HepG2 (cell line): ENCODE measurements around the gene PTGDS. TPM values are rescaled to one million over a fixed set of nuclear protein-coding genes. Genes with fewer than 3 reads are reported as not detected.

Source experiments
- ELF4 ChIP-seq: sonication (generic); formaldehyde crosslinking; IDR thresholded peaks from 2 replicates; pipeline ENCODE4 v1.5.0; 2020; ENCODE audit warnings: missing genetic modification reagents, mild to moderate bottlenecking, moderate library complexity, borderline replicate concordance
- EP300 ChIP-seq, 3 experiments: sonication (generic) in 1 of 3; formaldehyde crosslinking in 1 of 3; IDR thresholded peaks; 2 replicates each; pipeline versions ENCODE4 v1.5.1 to v1.6.1; 2011 to 2020; ENCODE audit warnings: low read depth in 2 of 3, low read length in 2 of 3, borderline replicate concordance in 1 of 3, improper control_type of control experiment in 1 of 3, mild to moderate bottlenecking in 1 of 3, missing genetic modification reagents in 1 of 3, moderate library complexity in 1 of 3
- HNF4A ChIP-seq: sonication (generic); formaldehyde crosslinking; IDR thresholded peaks from 2 replicates; pipeline ENCODE4 v1.4.0; 2020; ENCODE audit warnings: missing genetic modification reagents
- JUND ChIP-seq: sonication (generic); formaldehyde crosslinking; IDR thresholded peaks from 2 replicates; pipeline ENCODE4 v1.8.0; 2022; ENCODE audit warnings: mild to moderate bottlenecking, missing genetic modification reagents
- MEIS2 ChIP-seq: sonication (generic); formaldehyde crosslinking; IDR thresholded peaks from 2 replicates; pipeline ENCODE4 v1.9.0; 2021; ENCODE audit warnings: mild to moderate bottlenecking, missing genetic modification reagents
- NFYC ChIP-seq: IDR thresholded peaks from 2 replicates; pipeline ENCODE4 v1.6.1; 2016; ENCODE audit warnings: missing genetic modification reagents, missing compliant biosample characterization
- TARDBP ChIP-seq: sonication (generic); formaldehyde crosslinking; IDR thresholded peaks from 2 replicates; pipeline ENCODE4 v1.8.0; 2022; ENCODE audit warnings: mild to moderate bottlenecking, missing genetic modification reagents
- TBX3 ChIP-seq: fragments of 450-650 bp; IDR thresholded peaks from 2 replicates; pipeline ENCODE4 v1.6.1; 2017; ENCODE audit warnings: antibody characterized with exemption, mild to moderate bottlenecking, inconsistent platforms, borderline replicate concordance
- TMF1 ChIP-seq: sonication (generic); formaldehyde crosslinking; IDR thresholded peaks from 2 replicates; pipeline ENCODE4 v1.8.1; 2022; ENCODE audit warnings: low read depth, missing genetic modification reagents
- ZMYM3 ChIP-seq: sonication (generic); formaldehyde crosslinking; IDR thresholded peaks from 2 replicates; pipeline ENCODE4 v1.5.1; 2020; ENCODE audit warnings: mild to moderate bottlenecking, missing genetic modification reagents
- ZNF232 ChIP-seq: sonication (generic); formaldehyde crosslinking; IDR thresholded peaks from 2 replicates; pipeline ENCODE4 v1.4.0; 2020; ENCODE audit warnings: missing genetic modification reagents, borderline replicate concordance
- ZNF563 ChIP-seq: sonication (generic); formaldehyde crosslinking; IDR thresholded peaks from 2 replicates; pipeline ENCODE4 v1.8.0; 2022; ENCODE audit warnings: mild to moderate bottlenecking, moderate library complexity, missing genetic modification reagents
- ZNF782 ChIP-seq: sonication (generic); formaldehyde crosslinking; IDR thresholded peaks from 2 replicates; pipeline ENCODE4 v1.4.0; 2020; ENCODE audit warnings: missing genetic modification reagents, mild to moderate bottlenecking, borderline replicate concordance
- ZNF883 ChIP-seq: sonication (generic); formaldehyde crosslinking; IDR thresholded peaks from 2 replicates; pipeline ENCODE4 v1.5.1; 2020; ENCODE audit warnings: mild to moderate bottlenecking, missing genetic modification reagents; ENCODE audit errors: not compliant biosample characterization
- ZNF891 ChIP-seq: sonication (generic); formaldehyde crosslinking; IDR thresholded peaks from 2 replicates; pipeline ENCODE4 v1.5.0; 2020; ENCODE audit warnings: mild to moderate bottlenecking, missing genetic modification reagents
- ZSCAN20 ChIP-seq: sonication (generic); formaldehyde crosslinking; IDR thresholded peaks from 2 replicates; pipeline ENCODE4 v1.4.0; 2020; ENCODE audit warnings: missing genetic modification reagents, mild to moderate bottlenecking, borderline replicate concordance
- ZSCAN31 ChIP-seq: sonication (generic); formaldehyde crosslinking; IDR thresholded peaks from 2 replicates; pipeline ENCODE4 v1.5.0; 2020; ENCODE audit warnings: low read depth, mild to moderate bottlenecking, missing genetic modification reagents
- polyA plus RNA-seq, 8 experiments: library from polyadenylated mRNA; depleted of rRNA in 3 of 8; stranded (reverse) in 7 of 8; unstranded in 1 of 8; fragments of >200 nt; fragmentation: Illumina TruSeq in 4 of 8; extraction: Trizol in 4 of 8; gene quantifications; 2 replicates each; pipeline versions ENCODE4 v1.2.1 to v1.2.3, GENCODE V29; 2011 to 2016; ENCODE audit warnings: low read depth in 4 of 8, missing spikeins in 1 of 8, mixed read lengths in 1 of 8; ENCODE audit not compliant: insufficient read depth in 1 of 8
- total RNA-seq, 5 experiments: library from RNA; depleted of rRNA; stranded (reverse); fragments of >200 nt; fragmentation: Illumina TruSeq; extraction: Trizol; gene quantifications; 2 replicates each; pipeline ENCODE4 v1.2.3, GENCODE V29; 2016; ENCODE audit warnings: low read depth in 1 of 5
- TF ChIP-seq, protein P1 (sequence below): sonication (generic); formaldehyde crosslinking; IDR thresholded peaks from 2 replicates; pipeline ENCODE4 v1.4.0; 2020; ENCODE audit warnings: mild to moderate bottlenecking, missing genetic modification reagents, borderline replicate concordance
- TF ChIP-seq, protein P2 (sequence below): sonication (generic); formaldehyde crosslinking; IDR thresholded peaks from 2 replicates; pipeline ENCODE4 v1.4.0; 2020; ENCODE audit warnings: missing genetic modification reagents
- TF ChIP-seq, protein P3 (sequence below): sonication (generic); formaldehyde crosslinking; IDR thresholded peaks from 2 replicates; pipeline ENCODE4 v1.4.0; 2020; ENCODE audit warnings: low read depth, mild to moderate bottlenecking, missing genetic modification reagents

Gene PTGDS
- total and polyA plus RNA-seq, 2 of the 13 experiments (the other 11 are each of a cell fraction or from before 2014, with no cell fraction given) = 0.33 to 0.50 TPM

- TF ChIP-seq, protein P1, sequence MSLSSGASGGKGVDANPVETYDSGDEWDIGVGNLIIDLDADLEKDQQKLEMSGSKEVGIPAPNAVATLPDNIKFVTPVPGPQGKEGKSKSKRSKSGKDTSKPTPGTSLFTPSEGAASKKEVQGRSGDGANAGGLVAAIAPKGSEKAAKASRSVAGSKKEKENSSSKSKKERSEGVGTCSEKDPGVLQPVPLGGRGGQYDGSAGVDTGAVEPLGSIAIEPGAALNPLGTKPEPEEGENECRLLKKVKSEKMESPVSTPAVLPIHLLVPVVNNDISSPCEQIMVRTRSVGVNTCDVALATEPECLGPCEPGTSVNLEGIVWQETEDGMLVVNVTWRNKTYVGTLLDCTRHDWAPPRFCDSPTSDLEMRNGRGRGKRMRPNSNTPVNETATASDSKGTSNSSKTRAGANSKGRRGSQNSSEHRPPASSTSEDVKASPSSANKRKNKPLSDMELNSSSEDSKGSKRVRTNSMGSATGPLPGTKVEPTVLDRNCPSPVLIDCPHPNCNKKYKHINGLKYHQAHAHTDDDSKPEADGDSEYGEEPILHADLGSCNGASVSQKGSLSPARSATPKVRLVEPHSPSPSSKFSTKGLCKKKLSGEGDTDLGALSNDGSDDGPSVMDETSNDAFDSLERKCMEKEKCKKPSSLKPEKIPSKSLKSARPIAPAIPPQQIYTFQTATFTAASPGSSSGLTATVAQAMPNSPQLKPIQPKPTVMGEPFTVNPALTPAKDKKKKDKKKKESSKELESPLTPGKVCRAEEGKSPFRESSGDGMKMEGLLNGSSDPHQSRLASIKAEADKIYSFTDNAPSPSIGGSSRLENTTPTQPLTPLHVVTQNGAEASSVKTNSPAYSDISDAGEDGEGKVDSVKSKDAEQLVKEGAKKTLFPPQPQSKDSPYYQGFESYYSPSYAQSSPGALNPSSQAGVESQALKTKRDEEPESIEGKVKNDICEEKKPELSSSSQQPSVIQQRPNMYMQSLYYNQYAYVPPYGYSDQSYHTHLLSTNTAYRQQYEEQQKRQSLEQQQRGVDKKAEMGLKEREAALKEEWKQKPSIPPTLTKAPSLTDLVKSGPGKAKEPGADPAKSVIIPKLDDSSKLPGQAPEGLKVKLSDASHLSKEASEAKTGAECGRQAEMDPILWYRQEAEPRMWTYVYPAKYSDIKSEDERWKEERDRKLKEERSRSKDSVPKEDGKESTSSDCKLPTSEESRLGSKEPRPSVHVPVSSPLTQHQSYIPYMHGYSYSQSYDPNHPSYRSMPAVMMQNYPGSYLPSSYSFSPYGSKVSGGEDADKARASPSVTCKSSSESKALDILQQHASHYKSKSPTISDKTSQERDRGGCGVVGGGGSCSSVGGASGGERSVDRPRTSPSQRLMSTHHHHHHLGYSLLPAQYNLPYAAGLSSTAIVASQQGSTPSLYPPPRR (CRISPR knock-in tag) = 0 out of 2 replicates have a peak, but pooled peaks have one; percentile 38
- TF ChIP-seq ZNF782 (CRISPR knock-in tag) = peak; percentile 69
- no peak for TF ChIP-seq ZNF883 (CRISPR knock-in tag)
- TF ChIP-seq TARDBP (CRISPR knock-in tag) = no peak
- TF ChIP-seq ZSCAN20 (CRISPR knock-in tag) = no peak
- peak; percentile 83 for TF ChIP-seq ZNF891 (CRISPR knock-in tag)
- TF ChIP-seq TBX3 = no peak
- peak; percentile 43; the same call in 1 of the 2 replicates for TF ChIP-seq TMF1
- TF ChIP-seq EP300 (IDR thresholded peaks at IDR 0.05; ENCODE audit: low read depth in 2 of 2, low read length in 2 of 2) = no peak; a peak in 1 of 4 replicates
- peak; percentile 29; the same call in 1 of the 2 replicates for TF ChIP-seq EP300 (CRISPR knock-in tag; IDR thresholded peaks at IDR 0.05; ENCODE audit: borderline replicate concordance)
- TF ChIP-seq, protein P2, sequence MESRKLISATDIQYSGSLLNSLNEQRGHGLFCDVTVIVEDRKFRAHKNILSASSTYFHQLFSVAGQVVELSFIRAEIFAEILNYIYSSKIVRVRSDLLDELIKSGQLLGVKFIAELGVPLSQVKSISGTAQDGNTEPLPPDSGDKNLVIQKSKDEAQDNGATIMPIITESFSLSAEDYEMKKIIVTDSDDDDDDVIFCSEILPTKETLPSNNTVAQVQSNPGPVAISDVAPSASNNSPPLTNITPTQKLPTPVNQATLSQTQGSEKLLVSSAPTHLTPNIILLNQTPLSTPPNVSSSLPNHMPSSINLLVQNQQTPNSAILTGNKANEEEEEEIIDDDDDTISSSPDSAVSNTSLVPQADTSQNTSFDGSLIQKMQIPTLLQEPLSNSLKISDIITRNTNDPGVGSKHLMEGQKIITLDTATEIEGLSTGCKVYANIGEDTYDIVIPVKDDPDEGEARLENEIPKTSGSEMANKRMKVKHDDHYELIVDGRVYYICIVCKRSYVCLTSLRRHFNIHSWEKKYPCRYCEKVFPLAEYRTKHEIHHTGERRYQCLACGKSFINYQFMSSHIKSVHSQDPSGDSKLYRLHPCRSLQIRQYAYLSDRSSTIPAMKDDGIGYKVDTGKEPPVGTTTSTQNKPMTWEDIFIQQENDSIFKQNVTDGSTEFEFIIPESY (CRISPR knock-in tag) = no peak; the same call in 1 of the 2 replicates
- TF ChIP-seq ZSCAN31 (CRISPR knock-in tag) = peak; percentile 50
- TF ChIP-seq JUND = peak; percentile 44; the same call in 1 of the 2 replicates
- TF ChIP-seq NFYC (CRISPR knock-in tag) = peak; percentile 99
- TF ChIP-seq, protein P3, sequence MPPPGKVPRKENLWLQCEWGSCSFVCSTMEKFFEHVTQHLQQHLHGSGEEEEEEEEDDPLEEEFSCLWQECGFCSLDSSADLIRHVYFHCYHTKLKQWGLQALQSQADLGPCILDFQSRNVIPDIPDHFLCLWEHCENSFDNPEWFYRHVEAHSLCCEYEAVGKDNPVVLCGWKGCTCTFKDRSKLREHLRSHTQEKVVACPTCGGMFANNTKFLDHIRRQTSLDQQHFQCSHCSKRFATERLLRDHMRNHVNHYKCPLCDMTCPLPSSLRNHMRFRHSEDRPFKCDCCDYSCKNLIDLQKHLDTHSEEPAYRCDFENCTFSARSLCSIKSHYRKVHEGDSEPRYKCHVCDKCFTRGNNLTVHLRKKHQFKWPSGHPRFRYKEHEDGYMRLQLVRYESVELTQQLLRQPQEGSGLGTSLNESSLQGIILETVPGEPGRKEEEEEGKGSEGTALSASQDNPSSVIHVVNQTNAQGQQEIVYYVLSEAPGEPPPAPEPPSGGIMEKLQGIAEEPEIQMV = peak; percentile 18; the same call in 1 of the 2 replicates
- TF ChIP-seq HNF4A (CRISPR knock-in tag) = no peak
- TF ChIP-seq ELF4 (CRISPR knock-in tag) = no peak
- TF ChIP-seq ZNF563 = peak; percentile 71; the same call in 1 of the 2 replicates
- TF ChIP-seq MEIS2 = peak; percentile 40; the same call in 1 of the 2 replicates
- peak; percentile 33; the same call in 1 of the 2 replicates for TF ChIP-seq ZMYM3
- 0 out of 2 replicates have a peak, but pooled peaks have one; percentile 52 for TF ChIP-seq ZNF232
These were observed 27.3 kb upstream of the PTGDS start (continued) for GRCh38 chr9:136949817-136950655.
